NCI-H82 treated with DMSO at 0.1 percent for 48 hours (cell line): ENCODE results near the gene MAGI2.

Experiments used
- DNase-seq: peaks from one replicate; lab custom pipeline; 2025; ENCODE audit not compliant: unreplicated experiment; lab: John Stamatoyannopoulos, UW

The MAGI2 gene

DNA sequence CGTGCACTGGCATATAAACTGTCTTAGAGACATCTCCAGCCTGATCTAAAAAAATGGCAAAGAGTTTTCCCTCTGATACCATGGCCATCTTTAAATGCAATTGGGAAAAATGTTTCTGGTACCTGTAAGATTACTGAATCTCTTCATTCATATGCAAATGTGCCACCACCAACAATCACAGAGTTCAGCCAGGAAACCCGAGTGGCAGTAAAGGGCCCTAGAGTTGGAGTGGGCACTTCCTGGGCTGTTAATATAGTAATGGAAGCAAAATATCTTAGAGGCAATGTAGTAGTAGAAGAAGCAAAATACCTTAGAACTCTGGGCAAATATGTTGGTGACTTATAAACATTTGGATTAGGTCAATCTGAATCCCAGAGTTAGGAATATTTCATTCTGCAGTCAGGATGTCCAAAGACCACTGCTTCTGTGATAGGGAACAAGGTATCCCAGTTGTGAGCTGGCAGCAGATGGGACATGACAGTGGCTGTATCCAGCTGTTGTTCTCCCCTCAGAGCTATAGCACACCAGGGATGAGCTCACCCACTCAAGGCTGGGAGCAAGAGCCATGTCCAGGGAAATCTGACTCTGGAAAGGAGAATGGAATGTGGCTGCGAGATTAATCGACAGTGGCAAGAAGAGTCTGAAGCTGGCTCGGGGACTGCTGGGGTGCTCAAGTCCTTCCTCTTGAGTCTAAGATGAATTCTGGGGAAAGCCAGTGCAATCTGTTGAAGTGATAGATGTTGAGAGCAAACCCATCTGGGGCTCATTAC is 1322.8 kb downstream of the MAGI2 start:
- no peak for DNase-seq

DNA sequence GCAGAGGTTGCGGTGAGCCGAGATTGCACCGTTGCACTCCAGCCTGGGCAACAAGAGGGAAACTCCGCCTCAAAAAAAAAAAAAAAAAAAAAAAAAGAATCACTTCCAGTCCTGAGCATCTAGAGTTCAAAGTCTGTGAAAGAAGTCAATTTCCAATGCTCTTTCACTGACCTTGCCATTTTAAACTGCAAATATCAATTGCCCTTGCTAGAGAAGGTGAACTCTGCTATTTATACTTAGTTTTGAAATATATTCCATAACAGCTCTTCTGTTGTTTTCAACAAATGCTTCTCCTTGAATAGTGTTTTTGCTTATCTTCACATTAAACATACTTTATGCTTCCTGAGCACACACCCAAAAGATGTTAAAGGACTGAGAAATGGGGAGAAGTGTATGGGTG is 1323.6 kb downstream of the MAGI2 start:
- DNase-seq: no peak

DNA sequence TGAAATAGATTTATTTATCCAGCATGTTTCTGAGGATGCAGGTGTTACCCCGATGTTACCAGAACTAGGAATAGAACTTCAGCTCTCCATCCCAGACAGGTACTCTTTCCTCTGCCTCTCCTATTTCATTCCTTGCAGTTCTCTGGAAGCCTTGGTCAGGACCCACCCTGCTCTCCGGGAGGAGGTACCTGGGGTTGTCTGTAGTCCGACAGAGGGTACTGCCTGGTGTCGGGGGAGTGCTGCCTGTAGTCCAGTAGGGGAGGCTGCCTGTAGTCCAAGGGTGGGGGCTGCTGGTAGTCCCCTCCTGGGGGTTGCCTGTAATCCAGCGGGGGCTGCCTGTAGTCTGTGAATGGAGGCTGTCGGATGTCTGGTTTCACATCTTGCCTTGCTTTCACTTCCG is 1326.5 kb downstream of the MAGI2 start:
- no peak for DNase-seq

DNA sequence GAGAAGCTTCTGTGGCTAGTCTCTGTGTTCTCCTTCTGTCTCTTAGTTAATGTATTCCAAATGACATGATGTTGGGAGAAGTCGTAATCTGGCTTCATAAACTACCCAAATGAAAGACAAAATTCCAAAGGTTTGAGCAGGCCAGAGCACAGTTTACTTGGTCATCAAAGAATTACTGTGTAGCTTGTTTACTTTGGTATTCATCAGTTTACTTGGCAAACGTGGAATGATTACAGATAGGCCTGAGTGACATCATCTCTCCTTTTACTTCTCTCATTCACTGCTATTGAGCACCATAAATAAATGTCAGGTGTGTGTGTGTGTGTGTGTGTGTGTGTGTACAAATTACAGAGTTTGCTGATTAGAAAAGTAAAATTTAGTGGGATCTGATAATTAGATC is 1327.6 kb downstream of the MAGI2 start:
- no peak for DNase-seq

DNA sequence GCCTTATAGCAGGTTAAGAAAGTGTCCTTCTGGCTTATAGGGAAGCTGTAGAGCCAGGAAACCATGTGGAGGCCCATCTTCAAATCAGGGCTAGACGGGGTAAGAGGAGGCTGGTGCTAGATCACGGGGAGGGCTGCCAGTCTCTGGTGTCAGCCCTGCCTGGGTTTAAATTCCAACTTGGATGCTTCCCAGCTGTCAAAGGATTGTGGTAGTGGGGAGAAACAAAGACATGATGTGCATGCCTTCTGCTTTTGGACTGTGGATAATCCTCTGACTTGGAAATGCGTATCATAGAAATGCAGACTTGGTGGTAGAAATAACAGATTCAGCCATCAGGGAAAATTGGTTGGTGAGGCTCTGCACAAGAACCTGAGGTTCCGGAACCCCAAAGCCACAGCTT is 1329.3 kb downstream of the MAGI2 start:
- no peak for DNase-seq

DNA sequence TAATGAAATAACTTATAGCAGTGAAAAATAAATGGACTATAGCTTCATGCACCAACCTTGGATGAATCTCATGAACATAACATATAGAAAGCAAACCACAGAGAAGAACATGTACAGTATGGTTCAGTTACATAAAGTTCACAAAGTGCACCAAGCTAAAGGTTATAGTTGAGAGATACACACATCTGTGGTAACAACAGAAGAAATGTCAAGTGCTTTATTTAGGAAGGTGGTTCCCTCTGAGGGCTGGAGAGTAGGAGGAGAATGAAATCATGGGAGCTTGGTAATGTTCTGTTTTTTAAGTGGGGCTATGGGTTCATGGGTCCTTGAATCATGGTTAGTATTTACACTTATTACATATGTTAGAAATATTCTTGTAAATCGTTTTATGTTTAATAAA is 1331.6 kb downstream of the MAGI2 start:
- no peak for DNase-seq

DNA sequence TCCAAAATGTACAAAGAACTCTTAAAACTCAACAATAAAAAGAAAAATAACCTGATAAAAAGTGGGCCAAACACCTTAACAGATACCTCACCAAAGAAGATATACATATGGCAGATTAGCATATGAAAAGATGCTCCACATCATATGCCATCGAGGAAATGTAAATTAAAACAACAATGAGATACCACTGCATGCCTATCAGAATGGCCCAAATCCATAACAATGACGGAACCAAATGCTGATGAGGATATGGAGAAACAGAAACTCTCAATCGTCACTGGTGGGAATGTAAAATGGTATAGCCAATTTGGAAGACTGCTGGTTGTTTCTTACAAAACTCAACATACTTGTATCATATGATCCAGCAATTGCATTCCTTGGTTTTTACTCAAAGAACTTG is 1335.0 kb downstream of the MAGI2 start:
- DNase-seq: no peak

DNA sequence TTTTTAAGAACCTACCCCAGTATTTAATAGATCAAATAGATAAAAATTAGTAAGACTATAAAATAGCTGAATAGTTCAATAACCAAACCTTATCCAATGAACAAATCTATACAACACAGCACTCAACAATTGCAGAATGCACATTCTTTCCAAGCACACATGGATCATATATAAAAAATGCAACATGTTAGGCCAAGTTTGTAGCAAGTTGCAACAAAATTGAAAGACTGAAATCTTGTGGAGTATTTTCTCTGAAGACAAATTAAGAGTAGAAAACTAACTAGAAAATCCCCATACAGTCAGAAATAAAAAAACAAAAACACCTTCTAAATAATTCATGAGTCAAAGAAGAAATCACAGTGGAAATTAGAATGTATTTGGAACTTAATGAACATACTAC is 1337.6 kb downstream of the MAGI2 start:
- no peak for DNase-seq

DNA sequence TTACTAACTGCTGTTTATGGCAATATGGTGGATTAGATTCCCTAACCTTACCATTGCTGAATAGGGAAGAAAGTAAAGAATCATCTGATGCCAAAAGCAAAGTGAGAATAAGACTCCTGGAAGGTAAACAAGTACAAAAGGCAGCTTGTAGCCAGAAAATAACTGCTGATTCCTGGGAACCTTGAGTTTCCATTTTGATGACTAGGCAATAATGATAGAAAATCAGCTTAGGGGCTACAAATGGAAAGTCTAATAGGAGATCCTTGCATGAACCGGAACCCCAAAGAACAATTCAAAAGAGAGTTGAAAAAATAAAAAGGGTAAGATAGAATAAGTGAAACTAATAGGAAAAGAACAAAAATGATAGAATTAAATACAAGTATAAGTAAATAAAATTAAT is 1338.5 kb downstream of the MAGI2 start:
- DNase-seq: no peak

DNA sequence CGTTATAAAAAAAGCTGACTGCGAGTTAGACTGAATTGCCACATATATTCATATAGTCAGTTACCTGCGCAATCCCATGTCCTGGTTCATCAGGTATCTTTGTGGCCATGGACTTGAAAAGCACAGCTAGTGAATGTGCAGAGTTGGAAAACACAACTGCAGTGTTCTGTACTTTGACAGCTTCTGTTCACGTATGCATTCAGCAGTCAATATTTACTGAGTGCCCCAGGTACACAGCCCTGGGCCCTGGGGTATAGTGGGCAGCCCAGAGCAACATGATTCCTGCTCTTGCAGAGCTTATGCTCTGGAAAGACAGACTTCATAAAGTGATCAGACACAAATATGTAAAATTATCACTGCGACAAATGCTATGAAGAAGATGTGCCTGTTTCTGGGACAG is 1341.0 kb downstream of the MAGI2 start:
- DNase-seq: no peak

DNA sequence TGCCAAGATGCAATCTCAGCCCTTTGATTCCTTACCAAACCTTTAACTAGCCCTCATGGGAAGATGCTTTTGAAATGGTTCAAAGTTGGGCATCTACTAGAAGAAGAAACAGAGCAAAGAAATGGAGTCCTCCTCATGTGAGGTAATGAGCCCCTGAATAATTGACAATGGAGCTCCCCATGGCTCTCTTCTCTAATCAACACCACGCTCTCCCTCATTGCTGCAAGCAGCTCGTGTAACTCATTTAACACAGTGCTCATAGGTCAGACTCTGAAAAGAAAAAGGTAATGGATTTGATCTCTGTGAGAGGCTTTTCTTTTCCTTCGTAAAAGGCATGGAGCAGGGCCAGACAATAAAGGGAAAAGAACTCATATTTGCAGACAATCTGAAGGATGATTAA is 1342.1 kb downstream of the MAGI2 start:
- no peak for DNase-seq

DNA sequence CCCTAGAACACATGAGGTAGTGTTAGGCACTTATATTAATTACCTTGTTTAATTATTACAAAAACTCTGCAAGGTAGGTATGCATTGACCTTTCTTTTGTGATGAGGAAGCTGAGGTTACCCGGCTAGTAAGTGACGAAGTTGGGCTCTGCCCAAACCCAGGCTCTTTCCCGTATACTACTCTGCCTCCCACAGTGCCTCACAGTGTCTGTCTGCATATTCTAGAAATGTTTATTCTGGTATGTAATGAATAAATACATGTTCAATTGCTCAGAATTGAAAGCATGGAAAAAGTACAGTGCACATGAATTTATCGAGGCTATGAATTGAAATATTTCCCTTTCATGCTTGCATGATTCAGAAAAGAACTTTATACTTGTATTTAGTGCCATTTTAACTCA is 1350.0 kb downstream of the MAGI2 start:
- DNase-seq: no peak

DNA sequence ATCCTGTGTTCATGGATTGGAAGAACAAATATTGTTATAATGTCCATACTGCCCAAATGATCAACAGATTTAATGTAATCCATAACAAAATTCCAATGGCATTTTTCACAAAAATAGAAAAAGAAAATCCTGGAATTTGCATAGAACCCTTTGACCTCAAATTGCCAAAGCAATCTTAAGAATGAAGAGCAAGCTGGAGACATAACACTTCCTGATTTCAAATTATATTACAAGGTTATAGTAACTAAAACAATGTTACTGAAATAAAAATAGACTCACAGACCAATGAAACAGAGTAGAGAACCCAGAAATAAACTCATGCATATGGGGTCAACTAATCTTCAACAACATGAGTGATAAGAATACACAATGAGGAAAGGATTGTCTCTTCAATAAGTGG is 1352.4 kb downstream of the MAGI2 start:
- no peak for DNase-seq

DNA sequence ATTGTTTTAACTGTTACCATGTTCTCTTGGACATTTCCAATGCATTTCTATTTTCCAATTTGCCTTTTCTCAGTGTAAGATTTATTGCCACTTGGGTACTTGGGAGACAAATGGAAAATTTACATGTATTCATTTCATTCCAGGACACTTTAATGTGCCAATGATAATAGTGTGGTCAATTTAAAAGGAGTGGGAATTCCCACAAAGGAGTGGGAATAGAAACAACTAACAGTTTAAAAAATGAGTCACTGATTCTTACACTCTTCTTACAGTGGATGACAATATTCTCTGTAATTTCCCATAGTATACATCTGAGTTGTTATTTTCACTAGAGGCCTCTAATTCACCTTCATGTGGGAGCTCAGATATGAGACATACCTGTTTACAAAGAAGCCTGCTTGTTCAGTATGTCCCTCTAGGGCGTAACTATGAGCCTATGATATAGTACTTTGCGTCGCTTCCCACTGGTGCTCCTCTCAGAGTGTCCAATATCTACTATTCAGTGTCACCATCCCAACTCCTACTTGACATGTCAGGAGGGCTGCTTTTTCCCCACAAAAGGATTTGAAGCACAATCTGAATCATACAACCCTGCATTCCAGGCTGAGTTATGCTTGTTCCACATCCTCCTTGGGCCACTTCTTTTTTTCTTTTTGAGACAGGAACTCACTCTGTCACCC is 1353.6 kb downstream of the MAGI2 start:
- DNase-seq: no peak

DNA sequence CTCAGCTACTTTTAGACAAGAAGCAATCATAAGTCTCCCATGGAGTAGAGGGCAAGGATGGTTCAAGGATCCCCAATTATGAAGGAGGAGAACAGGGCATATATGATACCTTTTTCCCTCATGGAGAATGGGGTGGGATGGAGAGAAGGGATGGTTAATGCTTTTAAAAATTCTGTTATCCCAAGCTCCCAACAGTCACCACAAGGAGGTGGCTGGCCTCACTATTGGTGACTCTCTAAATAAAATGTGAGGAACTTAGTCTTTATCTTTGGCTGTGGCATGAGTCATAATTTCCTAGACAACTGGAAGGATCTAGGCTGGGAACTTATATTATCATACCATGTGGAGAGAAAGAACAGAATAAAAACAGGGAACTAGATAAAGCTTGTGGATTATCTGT is 1357.9 kb downstream of the MAGI2 start:
- DNase-seq: no peak

DNA sequence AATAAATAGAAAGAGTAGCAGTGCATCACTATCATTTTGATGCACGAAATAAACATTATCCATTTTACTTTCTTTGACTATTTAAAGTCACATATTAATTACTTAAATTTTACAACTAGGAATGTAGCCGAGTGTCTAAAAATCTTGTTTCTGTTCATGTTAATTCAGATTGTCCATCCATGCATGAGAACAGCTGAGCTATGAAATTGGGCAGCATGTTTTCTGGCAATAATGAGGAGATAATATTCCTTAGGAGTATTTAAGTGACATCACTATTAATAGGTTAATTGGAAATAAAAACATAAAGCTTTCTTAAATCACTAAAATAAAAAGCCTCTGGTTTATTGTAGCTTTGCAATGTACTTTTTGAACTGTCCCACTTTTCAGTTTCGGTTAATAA is 1361.1 kb downstream of the MAGI2 start:
- DNase-seq: no peak

DNA sequence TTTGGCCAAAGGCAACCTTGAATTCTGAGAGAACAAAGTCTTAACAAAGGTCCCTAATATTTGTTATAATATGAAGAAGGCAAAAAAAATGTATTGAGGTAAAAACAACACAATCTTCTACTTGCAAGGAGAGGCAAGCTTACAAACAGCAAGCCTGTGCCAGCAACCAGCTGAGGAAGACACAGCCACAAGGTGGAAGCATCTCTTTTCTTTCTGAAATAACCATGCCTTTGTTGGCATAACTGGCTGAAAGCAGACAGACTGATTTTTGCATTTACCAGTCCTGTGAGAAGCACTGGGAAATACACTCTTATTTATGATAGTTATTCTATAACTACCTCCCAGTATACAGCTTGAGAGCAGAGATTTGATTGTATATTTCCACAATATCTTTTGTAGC is 1362.9 kb downstream of the MAGI2 start:
- no peak for DNase-seq

DNA sequence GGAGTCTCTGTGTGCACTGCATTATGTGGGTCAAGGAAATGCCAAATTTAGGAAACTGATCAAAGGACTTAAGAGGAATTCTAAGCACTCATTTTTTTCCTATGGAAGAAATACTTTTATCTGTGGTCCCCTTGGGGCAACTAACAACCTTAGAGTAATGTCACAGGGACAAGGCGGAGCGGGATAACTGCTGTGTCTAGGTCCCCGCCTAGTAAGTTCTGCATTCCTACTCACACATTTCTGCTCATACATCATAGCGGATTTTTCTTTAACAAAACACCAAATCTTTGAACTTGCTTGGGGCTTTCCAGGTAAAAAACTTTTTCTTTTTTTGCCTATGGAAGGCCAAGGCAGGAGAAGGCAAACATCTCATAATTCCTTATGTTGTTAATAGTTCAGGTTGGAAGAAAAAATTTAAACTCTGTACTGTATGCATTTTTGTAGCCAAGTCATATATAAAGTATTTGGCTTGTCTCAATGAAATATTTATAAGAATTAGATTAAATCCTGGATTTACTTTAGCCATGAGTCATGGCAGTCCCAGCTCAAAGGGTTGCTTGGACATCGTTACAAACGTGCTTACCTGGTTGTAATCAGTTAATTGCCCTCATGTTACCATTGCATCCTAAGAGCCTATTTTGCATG is 1369.9 kb downstream of the MAGI2 start:
- no peak for DNase-seq

DNA sequence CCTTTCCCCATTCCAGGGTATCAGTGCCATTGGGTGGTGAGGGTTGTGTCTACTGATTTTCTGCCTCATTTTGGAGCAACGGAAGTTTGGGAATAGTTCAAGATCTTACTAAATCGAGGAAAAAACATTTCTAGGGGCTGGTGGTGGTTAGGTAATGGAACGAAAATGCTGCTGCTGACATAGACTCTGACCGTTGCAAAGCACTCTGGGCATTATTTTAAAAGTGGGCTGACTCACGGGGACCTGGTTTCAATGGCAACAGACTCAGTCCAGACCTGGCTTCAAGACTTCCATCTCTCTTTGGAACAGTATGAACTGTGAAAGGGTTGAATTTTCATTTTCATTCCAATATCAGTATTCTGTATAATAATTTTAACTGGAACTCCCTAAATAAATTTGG is 1370.9 kb downstream of the MAGI2 start:
- DNase-seq: no peak

DNA sequence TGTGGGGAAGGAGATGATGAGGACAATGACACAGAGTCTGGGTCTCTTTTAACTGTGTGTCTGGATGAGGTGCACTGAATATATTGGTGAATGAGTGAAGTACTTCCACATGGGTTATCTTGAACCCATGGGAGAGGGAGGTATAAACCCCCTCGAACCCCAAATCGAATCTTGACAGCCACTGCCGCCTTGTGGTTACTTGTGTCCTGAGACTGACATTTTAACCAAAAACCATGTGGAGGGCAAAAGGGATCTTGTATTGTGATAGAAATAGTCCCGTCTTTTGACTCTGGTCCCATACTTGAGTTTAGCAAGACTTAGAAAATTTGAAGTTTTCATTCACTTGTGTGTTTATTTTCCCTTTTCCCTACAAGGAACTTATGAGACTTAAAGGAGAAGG is 1371.6 kb downstream of the MAGI2 start:
- no peak for DNase-seq

DNA sequence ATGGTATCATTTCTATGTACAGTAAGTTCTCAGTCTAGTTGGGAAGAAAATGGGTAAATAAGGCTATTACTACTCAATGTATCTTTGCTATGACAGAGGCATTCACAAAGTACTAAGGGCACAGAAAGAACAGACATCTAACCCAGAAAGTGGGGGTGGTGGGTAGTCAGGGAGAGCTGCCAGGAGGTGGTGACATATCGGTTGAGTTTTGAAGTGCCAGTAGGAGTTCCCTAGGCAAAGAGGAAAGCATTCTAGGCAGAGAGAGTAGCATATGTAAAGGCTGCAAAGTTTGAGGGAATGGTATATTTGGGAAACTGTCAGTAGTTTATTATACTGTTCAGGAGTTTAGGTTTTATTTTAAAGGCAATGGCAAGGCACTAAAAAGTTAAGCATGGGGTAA is 1372.1 kb downstream of the MAGI2 start:
- no peak for DNase-seq

DNA sequence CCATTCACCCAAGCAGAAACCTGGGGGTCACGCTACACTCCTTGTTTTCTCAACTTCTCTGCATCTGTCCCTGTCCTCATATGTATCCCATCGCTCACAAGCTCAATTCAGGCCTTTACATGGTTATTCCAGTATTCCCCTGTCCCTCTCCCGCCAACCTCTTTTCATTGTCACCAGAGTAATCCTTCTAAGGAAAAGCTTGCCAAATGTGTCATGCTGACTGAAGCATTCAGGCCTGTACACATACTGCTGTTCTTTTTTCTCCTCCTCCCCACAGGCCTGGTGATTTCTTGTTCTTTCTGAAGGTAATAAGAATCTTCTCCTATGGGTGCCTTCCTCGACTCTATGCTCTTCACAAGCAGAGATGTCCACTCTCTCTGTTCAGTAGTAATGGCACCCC is 1372.7 kb downstream of the MAGI2 start:
- no peak for DNase-seq
